ENCODE data around the gene MXD4.
"Not testable (repeated sequence)": the region's sequence is repeated elsewhere in the genome, so short reads cannot be mapped to it uniquely, and the experiment has no call there.

Gene MXD4

DNA sequence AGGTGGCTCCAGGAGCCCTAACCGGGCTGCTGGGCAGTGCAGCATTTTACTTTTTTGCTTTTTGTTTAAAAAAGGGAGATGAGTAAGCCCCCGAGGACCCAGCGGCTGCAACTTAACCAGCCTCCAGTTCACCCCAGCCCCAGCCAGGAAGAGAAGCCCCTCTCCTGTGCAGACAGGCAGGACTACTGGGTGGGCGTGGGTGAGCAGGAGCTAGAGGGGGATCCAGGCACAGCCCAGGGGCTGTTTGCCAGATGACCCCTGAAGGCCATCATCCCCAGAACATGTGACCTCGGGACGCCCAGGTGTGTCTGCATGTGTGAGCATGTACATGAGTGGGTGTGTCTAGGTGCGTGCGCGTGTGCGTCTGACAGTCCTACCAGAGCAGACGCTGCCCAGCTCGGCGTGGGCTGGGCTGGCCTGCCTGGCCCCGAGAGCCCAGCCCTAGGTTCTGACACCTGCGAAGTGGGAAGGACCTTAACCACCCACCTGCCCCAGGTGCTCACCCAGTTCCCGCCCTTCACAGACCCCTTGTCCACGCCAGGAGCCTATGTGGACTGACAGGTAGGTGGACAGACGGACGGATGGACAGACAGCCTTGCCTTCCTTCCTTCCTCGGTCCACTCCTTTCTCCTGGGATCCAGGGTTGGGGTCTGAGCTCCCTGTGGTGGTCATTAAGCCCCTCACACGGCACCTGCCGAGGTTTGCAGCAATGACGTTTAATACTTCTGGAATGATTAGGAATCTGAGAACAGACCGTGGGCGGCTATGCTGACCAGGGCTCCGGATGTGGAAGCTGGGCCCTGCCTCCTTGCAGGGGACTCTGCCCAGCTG is 12.2 kb downstream of the MXD4 start:
- DNase-seq = no peak

DNA sequence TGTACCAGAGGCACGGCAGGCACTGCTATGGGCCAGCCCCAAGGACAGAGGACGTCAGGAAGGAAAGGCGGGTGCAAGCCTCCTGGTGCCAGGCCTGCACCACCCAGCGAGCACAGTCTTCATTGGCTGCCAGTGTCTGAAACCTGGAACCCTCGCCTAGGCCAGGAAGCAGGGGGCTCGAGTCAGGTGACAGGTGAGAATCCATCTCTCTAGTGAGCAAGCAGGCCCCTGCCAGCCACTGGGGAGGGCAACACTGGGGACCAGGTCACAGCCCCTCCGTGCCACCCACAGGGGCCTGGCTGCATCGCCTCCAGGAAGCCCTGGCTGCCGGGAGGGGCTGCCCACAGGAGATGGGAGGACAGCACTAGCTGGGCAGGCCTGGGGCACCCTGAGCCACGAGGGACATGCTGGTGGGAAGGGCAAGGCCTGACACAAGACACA is 13.1 kb downstream of the MXD4 start:
- DNase-seq = no peak

DNA sequence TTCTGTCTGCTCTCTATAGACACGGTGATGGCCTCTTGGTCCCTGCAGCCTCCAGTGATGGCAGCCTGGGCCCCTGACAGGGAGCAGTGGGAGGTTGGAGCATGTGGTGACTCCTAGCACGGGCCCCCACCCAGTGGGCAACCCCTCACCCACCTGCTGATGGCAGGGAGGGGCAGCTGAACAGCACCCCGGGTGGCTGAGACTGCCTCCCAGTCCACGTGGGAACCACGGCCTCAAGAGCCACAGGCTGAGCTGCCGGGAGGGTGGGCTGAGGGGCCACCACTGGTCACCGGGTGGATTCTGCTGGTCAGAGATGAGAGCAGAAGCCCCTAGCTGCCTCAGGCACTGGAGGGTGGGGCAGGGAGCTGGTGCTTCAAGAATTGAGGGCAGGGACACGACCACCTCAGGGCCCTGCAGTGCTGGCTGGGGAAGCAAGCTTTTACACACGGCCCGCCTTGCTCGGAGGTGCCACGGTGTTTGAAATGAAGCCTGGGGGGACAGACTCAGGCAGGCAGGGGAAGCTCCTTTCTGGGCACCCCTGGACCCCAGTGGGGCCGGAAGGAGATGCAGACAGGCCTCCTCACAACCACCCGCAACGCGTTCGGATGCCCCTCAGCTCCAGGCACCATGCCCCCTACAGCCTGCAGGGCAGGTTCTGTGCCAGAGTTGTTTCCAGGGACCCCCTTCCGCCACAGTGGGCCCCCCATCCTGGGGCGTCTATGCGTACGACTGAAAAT is 13.7 kb downstream of the MXD4 start:
- DNase-seq = no peak

DNA sequence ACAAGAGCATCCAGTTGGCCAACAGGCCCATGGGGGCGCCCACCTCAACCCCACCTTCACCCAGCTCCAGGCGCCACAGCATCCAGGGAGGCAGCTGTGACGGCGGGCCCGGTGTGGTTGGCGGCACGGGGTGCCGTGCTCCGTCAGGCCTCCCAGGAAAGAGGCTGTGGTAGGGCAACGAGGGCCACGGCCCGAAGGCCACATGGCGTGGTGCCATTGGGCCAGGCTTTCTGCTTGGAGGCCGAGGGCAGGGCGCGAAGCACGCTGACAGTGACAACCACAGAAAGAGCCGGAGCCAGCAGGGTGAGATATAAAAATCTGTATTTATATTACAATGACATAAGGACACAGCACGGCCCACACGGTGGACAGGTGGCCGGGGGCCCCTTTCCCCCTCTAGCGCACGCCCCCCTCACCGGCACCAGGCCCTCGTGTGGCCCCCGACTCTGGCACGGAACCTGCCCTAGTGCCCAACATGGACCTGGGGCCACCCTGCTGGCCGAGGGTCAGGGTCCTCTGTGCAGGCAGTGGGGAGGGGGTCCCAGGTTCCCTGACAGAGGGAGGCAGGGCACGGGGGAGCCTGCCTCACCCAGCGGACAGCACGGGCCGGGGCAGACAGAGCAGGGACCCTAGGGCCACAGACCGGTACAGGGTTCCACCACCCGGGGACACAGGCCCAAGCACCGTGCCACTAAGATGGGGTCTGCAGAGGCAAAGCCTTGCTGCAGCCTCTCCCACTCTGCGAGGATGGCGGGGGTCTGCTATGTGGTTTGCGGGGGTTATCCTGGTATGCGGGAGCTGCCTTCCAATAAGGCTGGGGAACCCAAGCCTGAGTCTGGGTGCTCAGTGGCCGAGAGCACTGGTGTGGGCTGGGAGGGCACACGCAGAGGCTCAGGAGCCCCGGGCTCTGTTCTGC is 14.5 kb downstream of the MXD4 start:
- no peak for DNase-seq

DNA sequence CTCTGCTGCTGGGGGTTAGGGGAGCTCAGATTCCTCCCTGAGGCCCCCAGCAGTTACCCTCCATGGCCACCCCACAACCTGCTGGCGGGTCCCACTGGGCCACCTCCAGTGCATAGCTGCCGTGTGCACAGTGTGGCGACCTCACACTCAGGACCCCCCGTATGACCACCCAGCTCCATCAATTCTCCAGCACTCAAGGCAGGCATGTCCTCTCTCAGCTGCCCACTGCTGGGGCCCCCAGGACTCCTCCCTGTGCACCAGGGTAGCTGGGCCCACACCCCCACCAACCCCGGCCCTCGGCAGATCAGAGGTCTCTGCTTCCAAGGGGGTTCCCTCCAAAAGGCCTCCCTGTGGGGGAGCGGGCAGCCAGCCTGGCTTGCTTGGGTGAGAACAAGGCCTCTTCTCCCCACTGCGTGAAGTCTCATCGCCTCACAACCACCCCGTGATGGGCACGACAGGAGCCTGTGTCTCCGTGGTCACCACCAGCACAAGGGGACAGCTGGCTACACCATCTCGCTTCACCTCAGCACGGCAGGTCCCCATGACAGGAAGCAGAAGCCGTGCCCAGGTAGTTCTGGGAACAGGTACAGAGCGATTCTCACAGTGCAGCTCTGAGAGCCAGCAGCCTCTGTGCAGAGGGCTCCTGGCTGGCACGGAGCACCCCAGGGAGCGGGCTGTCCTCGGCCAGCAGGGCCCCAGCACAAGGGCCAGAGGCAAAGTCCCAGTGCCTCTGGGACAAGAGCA is 15.4 kb downstream of the MXD4 start:
- no peak for DNase-seq

DNA sequence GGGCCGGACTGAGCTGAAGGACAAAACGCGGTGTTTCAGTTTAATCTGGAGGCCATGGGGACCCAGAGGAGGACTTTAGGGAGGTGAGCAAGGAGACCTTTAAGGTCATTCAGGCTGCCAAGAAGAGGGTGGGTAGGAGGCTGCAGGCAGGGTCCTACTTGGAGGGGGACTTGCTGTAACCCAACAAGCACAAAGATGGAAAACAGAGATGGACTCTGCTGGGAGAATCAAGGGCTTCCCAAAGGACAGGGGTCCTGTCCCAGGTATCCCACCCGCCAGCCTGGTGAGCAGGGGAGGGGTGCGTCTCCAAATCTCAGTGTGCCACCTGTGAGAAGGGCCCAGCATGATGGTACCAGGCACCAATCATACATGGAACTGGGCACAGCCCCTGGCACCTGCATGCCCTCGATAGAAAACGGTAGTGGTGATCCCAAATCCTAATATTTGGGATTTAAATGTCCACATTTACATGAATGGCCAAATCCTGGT is 16.1 kb downstream of the MXD4 start:
- no peak for DNase-seq

DNA sequence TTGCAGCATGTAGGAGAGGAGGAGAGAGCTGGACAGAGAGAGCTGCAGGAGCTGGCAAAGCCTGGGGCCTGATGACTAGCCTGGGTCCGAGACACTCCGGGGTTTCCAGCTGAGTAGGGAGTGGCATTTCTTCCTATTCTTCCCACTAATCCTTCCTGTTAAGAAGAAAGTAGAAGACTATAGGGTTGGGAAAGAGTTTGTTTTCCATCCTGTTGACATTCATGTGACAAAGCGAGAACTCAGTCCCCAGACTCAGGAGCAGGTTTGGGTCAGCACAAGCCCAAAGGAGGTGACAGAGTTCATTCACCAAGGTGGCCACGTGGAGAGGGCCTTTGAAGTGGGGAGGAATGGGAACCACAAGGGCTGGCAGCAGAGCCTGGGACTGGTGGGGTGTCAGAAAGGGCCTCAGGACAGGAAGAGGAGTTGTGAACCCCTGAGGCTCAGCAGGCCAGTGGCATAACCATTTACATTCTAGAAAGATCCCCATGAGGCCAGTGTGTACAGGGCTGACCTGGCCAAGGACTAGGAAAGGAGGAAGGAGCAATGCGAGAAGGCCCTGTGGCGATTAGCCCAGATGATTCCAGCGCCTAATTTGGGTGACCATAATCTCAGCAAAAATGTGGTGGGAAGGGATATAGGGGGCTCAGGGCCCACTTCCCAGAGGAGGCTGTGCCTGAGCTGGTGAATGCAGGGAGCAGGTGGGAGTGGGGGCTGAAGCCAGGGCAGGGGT is 16.7 kb downstream of the MXD4 start:
- no peak for DNase-seq

DNA sequence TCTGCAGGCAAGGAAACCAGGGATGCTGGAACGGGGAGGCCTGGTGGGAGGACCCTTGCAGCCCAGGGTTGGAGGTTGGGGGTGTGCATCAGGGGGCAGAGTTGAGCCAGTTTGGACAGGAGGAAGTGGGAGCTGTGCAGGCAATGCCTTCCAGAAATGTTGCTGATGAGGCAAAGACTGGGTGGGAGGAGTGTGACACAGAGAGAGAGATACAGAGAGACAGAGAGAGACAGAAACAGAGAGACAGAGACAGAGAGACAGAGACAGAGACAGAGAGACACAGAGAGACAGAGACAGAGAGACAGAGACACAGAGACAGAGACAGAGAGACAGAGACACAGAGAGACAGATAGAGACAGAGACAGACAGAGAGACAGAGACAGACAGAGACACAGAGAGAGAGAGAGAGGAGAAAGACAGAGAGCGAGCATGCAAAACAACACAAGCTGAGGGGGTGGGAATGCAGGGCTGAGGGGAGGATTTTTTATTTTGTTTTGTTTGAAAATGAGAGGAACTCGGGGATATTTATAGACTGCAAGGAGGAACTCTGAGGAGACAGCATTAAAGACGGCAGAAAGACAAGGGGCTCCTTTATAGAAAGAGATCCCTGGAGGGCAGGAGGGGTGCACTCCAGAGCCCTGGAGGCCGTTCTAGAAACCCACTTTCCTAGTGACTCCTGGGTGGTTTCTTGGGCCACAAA is 18.1 kb downstream of the MXD4 start:
- DNase-seq = no peak

DNA sequence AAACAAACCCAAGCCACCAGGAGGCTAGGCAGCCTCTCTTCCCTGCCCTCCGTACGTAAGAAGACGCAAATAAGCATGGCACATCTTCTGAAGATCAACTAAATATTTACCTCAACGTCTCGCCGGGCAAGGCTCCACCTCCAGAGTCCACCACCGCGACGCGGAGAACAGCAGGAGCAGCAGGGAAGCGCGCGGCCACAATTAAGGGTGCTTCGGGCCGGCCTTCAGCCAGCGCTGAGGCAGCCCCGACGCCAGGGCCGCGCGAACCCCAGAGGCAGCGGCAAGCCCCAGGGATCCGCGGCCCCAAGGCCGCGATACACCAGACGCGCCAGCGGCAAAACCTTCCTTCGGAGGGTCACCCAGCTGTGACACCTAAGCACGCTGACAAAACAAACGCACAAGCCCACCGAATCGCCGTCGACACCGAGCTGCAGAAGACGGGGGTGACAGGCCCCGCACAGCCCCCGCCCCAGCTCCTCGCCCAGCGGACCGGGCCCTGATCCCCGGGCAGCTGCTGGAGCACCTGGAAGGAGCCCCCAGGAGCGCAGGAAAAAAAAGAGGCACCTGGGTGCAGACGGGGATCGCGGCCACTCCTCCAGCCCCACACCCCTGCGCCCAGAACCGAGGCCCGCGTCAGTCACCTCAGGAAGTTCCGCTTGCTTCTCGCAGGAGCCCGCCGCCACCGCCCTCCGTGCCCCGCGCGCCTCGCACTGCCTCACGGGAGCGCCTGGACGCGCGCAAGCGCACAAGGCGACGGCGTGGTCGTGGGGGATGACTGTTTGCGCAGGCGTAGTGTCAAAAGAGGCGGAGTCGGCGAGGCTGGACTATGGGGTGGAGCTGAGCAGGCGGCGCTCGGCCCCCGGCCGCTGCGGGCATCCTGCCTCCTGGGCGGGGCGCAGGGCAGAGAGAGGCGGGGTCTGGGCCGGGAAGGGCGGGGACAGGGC is 20.2 kb downstream of the MXD4 start, which contains the start of the genes HAUS3 and POLN:
TSS of gene HAUS3 (minus strand) at position 712 of the 944 bp plus-strand sequence. CDS start 1,175 bp downstream, outside the sequence.
TSS of gene POLN (minus strand) at position 712 of the 944 bp plus-strand sequence. CDS start 12,890 bp downstream, outside the sequence.
- peak; percentile 74 for DNase-seq

DNA sequence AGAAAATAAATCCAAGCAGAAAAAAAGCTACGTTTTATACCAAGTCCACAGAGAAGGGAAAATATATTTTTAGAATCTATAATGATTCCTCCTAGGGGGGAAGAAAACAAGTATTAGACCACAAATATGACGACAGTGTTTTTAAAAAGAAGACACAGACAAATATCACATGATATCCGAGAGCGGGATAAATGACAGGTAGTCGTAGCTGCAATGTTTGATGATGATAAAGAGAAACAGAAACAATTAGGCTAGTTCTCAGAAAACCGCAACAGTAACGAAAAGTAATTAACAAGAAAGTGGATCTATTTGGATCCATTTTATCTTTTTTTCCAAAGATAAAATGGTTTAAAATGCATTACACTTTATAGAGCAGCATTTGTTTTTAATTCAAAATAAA is 20.9 kb downstream of the MXD4 start:
- no peak for DNase-seq

DNA sequence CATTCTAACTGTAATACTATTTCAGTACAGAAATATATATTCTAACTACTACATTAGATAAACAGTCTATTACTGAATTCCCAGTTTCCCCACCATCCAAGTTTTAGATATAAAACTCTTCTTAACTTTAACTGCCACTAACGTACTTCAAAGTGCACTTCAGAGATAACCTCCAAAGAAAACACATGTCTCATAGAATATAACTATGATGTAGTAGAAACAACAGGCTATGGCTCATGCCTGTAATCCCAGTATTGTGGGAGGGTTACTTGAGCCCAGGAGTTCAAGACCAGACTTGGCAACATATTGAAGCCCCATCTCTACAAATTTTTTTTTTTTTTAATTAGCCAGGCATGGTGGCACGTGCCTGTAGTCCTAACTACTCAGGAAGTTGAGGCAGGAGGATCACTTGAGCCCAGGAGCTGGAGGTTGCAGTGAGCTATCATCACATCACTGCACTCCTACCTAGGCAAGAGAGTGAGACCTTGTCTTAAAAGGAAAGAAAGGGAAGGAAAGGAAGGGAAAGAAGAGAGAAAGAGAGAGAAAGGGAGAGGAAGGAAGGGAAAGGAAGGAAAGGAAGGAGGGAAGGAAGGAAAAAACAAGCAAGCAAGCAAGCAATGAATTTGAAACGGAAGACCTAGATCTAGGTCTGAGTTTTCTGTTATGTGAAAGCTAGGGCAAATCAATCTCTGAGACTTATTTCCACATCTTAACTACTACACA is 24.8 kb downstream of the MXD4 start:
- DNase-seq = no peak

DNA sequence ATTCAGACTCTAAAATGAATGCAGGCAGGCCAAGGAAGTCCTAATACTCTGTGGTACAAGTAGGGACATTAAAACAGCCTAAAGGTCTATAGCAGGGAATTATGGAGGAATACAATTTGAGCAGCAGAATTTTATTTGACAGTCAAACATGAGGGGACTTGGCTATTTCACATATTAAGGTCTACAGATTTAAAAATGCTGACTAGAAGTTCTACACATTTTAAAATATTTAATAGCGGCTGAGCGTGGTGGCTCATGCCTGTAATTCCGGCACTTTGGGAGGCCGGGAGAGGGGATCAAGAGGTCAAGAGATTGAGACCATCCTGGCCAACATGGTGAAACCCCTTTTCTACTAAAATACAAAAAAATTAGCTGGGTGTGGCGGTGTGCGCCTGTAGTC is 30.8 kb downstream of the MXD4 start:
- DNase-seq = no peak

DNA sequence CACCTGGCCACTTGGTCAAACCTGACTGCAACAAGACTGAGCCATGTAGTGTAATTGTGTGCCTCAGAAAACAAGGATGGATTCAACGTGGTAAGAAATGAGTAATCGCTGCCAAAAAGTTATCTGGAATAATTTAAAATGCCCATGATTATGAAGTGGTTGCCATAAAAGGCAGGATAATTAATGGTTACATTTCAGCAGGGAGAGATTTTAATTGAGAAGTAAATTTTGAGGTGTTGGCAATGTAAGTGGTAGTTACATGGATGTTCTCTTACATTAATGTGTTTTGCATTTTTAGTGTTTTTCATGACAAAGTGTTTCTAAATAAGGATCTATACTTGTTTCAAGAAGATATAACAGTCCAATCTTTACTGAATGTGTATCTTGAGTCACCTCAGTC is 35.6 kb downstream of the MXD4 start:
- no peak for DNase-seq

DNA sequence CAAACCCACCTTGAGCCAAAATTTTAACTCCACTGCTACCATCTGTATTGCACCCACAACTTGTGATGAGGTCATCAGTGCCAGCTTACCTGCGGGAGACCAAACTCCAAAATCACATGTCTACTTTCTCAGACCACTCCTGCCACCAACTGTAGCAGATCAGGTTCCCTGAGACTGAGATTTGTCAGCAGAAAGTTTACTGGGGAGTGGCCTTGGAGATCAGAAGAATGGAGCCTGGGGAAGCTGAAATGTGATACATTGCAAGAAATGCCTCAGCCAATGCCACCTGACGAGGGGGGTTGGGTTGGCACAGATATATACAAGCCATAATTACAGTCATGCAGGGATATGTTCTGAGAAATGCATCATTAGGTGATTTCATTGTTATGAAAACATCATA is 39.1 kb downstream of the MXD4 start:
- peak; percentile 55 for DNase-seq

DNA sequence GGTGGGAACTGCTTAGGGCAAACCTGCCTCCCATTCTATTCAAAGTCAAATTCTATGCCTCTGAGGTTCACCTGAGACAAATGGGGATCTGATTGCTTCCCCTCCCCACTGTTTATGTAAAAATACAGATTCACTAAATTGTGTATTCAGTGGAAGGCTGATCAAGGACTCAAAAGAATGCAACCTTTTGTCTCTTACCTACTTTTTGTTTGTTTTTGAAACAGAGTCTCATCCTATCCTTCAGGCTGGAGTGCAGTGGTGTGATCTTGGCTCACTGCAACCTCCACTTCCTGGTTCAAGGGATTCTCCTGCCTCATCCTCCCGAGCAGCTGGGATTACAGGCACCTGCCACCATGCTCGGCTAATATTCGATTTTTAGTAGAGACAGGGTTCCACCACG is 40.5 kb downstream of the MXD4 start:
- not testable (repeated sequence) for DNase-seq

DNA sequence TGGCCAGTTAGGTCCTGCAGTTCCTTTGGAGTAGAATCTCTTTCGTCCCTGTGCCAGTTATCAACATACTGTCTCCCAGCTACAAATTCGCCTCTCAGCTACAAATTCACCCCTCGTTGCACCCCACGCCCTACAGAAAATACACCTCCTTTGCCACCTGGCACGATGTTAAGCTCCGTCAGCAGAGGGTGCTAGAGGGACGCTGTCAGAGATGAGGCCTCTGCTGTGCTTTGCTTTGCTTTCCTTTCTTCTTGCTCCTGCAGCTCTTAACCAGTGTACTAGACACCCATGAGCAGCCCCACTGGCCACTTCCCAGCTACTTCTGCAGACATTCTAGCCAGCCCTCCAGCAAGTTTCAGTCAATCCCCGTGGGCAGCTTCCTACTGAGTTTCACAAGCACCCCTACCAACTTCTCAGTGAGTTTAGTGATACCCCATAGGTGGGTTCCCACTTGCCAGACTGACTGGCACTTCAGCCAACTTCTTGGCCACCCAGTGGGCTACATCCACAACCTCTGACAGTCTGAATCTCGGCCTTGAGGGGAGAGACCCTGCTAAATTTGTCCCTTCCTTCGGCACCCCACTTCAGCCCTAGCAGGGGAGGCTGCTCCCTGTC is 41.8 kb downstream of the MXD4 start:
- DNase-seq = peak; percentile 59

DNA sequence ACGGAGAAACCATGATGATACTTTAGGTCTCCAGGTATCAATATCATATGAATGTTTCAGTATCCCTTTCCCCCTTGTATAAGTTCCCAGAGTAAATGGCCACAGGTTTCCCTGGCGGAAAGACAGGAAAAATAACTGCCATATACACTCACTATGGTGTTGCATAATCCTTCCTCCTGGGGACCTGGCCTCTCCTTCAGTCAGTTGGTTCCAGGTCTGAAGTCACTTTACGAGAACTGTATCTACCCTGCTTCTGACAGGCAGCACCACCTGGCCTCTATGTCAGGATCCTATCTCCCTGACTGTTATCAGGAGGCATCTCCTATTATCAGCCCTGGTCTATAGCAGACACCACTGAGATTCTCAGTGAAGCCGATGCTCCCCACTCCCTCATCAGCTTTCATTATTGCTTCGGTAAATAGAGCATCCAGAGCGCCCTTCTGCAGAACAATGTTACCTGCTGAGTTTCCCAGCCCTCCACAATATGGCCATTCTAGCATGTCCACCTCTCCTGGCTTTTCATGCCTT is 42.6 kb downstream of the MXD4 start:
- no peak for DNase-seq

DNA sequence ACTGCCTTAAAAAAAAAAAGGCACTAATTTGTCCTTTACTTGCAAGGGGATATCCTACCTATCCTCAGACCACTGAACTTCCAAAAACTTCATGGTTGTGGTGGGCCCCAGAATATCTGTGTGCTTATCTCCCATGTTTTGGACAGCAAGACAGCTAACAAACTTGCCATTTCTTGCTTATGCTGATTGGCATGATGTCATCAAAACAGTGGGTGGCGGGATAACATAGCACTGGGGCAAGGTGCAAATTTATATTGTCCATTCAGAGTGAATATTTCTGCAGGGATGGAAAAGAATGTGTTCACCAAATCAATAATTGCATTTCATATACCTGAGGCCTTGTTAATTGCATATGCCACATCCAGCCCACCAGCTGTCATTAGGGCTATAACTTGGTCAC is 43.5 kb downstream of the MXD4 start:
- no peak for DNase-seq
